Measurements from ENCODE around the gene BUB3. TPM values are rescaled to one million over a fixed set of nuclear protein-coding genes. Genes with fewer than 3 reads are reported as not detected.

BUB3 gene
- total and polyA plus RNA-seq, 2 of the 13 experiments (the other 11 are each of a cell fraction or from before 2014, with no cell fraction given) = 174 to 188 TPM

- TF ChIP-seq PTBP1 (IDR thresholded peaks at IDR 0.05; ENCODE audit: low read depth, low read length, poor library complexity, severe bottlenecking) (no peak), ZNF660 (CRISPR knock-in tag; IDR thresholded peaks at IDR 0.05; ENCODE audit: borderline replicate concordance, low read depth) (no peak), PHB2 (IDR thresholded peaks at IDR 0.05; ENCODE audit: partially characterized antibody) (no peak), RARA (CRISPR knock-in tag; IDR thresholded peaks at IDR 0.05) (peak; percentile 22; the same call in 1 of the 2 replicates), GFI1 (CRISPR knock-in tag; IDR thresholded peaks at IDR 0.05; ENCODE audit: borderline replicate concordance) (no peak), PRDM4 (CRISPR knock-in tag; IDR thresholded peaks at IDR 0.05; ENCODE audit: borderline replicate concordance) (no peak), KLF6 (CRISPR knock-in tag; IDR thresholded peaks at IDR 0.05) (peak; percentile 66; the same call in 1 of the 2 replicates), ZNF292 (CRISPR knock-in tag; IDR thresholded peaks at IDR 0.05; ENCODE audit: borderline replicate concordance, low read depth) (no peak), FOSL2 (CRISPR knock-in tag; IDR thresholded peaks at IDR 0.05) (peak; percentile 57), KDM5B (CRISPR knock-in tag; IDR thresholded peaks at IDR 0.05; ENCODE audit: borderline replicate concordance) (peak; percentile 45; the same call in 1 of the 2 replicates), ZNF44 (CRISPR knock-in tag; IDR thresholded peaks at IDR 0.05) (no peak), CENPX (CRISPR knock-in tag; IDR thresholded peaks at IDR 0.05) (no peak), MIER3 (CRISPR knock-in tag; IDR thresholded peaks at IDR 0.05; ENCODE audit: borderline replicate concordance) (peak; percentile 40; the same call in 1 of the 2 replicates), HNF1A (IDR thresholded peaks at IDR 0.05; ENCODE audit: low read depth) (no peak), HNF1A (CRISPR knock-in tag; IDR thresholded peaks at IDR 0.05; ENCODE audit: borderline replicate concordance) (0 out of 2 replicates have a peak, but pooled peaks have one; percentile 16)
- TF ChIP-seq, protein P1, sequence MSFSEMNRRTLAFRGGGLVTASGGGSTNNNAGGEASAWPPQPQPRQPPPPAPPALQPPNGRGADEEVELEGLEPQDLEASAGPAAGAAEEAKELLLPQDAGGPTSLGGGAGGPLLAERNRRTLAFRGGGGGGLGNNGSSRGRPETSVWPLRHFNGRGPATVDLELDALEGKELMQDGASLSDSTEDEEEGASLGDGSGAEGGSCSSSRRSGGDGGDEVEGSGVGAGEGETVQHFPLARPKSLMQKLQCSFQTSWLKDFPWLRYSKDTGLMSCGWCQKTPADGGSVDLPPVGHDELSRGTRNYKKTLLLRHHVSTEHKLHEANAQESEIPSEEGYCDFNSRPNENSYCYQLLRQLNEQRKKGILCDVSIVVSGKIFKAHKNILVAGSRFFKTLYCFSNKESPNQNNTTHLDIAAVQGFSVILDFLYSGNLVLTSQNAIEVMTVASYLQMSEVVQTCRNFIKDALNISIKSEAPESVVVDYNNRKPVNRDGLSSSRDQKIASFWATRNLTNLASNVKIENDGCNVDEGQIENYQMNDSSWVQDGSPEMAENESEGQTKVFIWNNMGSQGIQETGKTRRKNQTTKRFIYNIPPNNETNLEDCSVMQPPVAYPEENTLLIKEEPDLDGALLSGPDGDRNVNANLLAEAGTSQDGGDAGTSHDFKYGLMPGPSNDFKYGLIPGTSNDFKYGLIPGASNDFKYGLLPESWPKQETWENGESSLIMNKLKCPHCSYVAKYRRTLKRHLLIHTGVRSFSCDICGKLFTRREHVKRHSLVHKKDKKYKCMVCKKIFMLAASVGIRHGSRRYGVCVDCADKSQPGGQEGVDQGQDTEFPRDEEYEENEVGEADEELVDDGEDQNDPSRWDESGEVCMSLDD (CRISPR knock-in tag; IDR thresholded peaks at IDR 0.05; ENCODE audit: borderline replicate concordance) = no peak
- TF ChIP-seq, protein P2, sequence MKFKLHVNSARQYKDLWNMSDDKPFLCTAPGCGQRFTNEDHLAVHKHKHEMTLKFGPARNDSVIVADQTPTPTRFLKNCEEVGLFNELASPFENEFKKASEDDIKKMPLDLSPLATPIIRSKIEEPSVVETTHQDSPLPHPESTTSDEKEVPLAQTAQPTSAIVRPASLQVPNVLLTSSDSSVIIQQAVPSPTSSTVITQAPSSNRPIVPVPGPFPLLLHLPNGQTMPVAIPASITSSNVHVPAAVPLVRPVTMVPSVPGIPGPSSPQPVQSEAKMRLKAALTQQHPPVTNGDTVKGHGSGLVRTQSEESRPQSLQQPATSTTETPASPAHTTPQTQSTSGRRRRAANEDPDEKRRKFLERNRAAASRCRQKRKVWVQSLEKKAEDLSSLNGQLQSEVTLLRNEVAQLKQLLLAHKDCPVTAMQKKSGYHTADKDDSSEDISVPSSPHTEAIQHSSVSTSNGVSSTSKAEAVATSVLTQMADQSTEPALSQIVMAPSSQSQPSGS (CRISPR knock-in tag; IDR thresholded peaks at IDR 0.05) = peak; percentile 65; the same call in 1 of the 2 replicates
- TF ChIP-seq, protein P3, sequence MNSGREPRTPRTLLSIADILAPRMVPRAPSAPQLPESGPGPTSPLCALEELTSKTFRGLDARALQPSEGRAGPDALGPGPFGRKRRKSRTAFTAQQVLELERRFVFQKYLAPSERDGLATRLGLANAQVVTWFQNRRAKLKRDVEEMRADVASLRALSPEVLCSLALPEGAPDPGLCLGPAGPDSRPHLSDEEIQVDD (CRISPR knock-in tag; IDR thresholded peaks at IDR 0.05; ENCODE audit: borderline replicate concordance) = no peak
Observed at GRCh38 chr10:123154092-123154710, at the start of gene BUB3 (continued).

Measured in HepG2 (cell line).